ENCODE data around the gene PGAP1.

Gene PGAP1

GRCh38 chr2:196959281-196959680 lies 32.8 kb upstream of the PGAP1 start:
- no peak for TF ChIP-seq CTCF (conservative IDR thresholded peaks at IDR 0.05)
- no peak overlapping the region for H3K27ac ChIP-seq

- H3K27ac ChIP-seq: no peak overlapping the region
- TF ChIP-seq CTCF (conservative IDR thresholded peaks at IDR 0.05): no peak
Measured at GRCh38 chr2:196957881-196958525, 31.5 kb upstream of the PGAP1 start.

GRCh38 chr2:196957442-196957841 lies 30.9 kb upstream of the PGAP1 start:
- no peak overlapping the region for H3K27ac ChIP-seq
- TF ChIP-seq CTCF (conservative IDR thresholded peaks at IDR 0.05): no peak

- no peak for TF ChIP-seq CTCF (conservative IDR thresholded peaks at IDR 0.05)
- H3K27ac ChIP-seq: no peak overlapping the region
Measured at GRCh38 chr2:196956069-196956468, 29.6 kb upstream of the PGAP1 start.

GRCh38 chr2:196955036-196955435 lies 28.5 kb upstream of the PGAP1 start:
- H3K27ac ChIP-seq: no peak overlapping the region
- no peak for TF ChIP-seq CTCF (conservative IDR thresholded peaks at IDR 0.05)

- no peak overlapping the region for H3K27ac ChIP-seq
- TF ChIP-seq CTCF (conservative IDR thresholded peaks at IDR 0.05): no peak
Measured at GRCh38 chr2:196954001-196954400, 27.5 kb upstream of the PGAP1 start.

- TF ChIP-seq CTCF (conservative IDR thresholded peaks at IDR 0.05): no peak
- no peak overlapping the region for H3K27ac ChIP-seq
Measured at GRCh38 chr2:196952936-196953335, 26.4 kb upstream of the PGAP1 start.
